GM18861 (cell line): ENCODE measurements around the gene C19orf81.
A peak's percentile ranks its signal among the peaks of the same experiment; 100 is the strongest.

Experiments
- ATAC-seq: cut with Tn5 transposase; IDR thresholded peaks from one replicate; pipeline ENCODE4 v1.9.1; 2021; ENCODE audit not compliant: unreplicated experiment

The C19orf81 gene

DNA sequence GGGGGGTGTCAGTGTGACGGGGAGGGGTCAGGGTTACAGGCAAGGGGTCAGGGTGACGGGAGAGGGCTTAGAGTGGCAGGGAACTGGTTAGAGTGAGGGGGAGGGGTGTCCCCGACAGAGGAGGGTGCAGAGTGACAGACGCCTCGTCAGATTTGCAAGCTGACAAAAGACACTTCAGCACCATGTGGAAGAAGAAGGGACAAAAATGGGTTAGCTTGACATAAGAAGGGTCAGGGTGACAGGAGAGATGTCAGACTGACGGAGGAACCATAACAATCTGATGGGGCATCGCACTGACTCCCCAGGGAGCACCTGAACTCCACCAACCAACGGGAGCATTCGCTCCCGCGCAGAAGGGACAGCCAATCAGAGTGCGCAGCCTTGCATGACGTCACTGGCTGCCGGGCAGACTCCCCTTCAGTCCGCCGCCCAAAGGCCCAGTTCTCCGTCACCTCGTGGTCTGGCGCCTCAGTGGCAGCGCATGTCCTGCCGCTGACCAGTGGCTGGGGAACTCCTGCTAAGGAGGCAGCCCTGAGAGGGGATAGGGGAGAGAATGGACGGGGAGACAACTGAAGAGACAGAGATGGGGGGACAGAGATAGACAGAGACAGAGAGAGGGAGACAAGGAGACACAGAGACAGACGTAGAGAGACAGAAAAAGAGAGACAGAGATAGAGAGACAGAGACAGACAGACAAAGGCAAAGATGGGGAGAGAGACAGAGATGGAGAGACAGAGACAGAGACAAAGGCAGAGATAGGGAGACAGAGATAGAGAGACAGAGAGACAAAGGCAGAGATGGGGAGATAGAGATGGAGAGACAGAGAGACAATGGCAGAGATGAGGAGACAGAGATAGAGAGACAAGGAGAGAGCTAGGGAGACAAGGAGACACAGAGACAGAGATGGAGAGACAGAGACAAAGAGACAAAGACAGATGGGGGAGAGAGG lies 30.2 kb downstream of the C19orf81 start:
- ATAC-seq: peak; percentile 69

DNA sequence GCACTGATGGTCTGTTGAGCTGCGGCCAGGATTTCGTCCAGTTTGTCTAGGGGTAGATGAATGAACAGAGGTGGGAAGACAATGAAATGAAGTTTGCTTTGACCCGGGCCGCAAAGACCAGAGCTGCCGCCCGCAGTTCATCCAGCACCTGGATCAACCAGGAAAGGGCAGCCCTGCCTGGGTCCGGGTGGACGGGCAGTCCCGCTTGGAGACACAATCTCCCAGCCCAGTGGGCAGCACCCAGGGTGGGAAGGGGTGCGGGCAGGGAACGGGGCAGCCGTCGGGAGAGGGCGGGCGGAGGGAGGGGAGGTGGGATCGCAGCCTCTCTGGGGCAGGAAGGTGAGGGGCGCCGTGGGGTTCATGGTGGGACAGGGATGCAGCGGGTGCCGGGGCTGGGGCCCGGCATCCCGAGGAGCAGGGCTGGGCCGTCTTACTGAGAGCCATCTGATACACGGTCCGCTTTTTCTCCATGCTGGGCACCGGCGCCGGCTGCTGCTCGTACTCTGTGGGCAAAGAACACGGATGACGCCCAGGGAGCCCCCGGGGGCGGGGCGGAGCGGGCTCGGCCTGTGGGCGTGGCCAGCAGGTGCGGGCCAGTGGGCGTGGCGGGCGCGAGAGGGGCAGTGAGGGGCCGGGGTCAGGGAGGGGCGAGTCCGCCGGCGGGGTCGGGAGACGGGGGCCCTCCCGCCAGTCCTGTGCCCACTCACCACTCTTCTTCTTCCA lies 37.2 kb downstream of the C19orf81 start:
- no peak for ATAC-seq

DNA sequence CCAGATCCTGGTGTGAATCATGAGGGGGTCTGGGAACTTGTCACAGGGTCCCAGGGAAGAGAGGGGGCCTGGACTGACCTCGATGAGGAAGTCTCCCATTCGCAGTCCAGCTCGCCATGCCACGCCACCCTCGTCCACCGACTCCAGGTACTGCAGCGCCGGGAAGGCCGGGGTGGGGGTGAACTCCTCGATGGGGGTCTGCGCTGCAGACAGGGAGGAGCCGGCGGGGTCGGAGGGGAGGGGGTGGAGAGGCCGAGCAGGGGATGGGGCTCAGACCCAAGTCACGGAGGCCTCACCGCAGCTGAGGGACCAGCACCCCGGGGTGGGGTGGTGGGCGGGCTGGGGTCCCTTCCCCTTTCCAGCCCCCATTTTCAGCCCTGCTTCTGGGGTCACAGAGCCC lies 39.5 kb downstream of the C19orf81 start:
- ATAC-seq: no peak

DNA sequence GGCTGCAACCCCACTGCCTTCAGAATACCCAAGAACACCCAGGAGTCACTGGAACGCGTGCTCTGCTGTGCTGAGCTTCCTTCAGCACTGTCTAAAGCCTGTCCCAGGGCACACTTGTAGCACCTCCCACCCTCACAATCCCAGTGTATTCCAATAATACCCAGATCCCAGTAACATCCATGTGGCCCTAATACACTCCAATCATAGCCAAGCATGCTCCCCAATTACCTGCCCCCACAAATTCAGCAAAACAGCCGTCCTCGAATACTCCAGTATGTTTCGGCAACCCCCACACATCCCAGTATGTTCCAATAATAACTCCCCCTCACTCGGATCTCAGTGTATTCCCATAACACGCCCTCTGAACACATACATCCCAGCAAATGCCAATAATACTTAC lies 41.2 kb downstream of the C19orf81 start:
- ATAC-seq: no peak

DNA sequence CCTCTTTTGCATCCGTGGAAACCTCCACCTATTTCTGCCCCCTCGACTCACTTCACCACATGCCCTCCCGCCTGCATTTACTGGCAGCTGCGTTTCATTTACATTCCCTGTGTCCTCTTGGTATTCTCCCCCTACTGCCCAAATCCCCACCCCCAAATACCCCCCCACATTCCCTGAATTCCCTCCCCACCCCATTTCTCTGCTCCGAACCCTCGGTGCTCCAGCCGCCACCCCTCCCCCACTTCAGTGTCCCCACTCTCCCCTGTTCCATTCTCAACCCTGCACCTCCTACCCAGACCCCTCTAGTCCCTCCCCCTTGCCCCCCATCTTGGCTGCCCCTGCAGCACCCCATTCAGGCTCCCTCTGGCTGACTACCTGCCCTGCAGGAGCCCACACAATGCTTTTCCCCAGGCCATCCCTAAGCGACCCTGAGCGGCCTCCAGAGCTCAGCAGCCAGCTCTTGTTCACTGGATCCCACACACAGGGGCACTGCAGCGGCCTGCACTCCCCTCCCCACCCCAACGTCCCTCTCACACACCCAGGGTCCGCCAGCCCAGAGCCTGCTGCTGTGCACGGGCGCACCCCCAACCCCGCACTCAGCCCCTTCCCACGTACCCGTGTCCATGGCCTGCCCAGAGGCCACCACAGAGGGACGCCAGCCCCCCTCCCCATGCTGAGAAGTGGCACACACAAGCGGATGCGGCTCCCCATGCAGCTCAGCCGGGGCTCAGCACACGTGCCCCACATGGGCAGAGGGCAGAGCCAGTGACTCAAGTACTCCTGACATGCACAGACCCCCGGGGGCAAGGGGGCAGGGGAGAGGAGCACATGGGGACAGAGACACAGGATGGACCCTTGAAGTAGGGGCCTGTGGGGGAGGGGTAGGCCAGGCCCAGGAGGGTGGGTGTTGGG lies 44.1 kb downstream of the C19orf81 start:
- no peak for ATAC-seq

DNA sequence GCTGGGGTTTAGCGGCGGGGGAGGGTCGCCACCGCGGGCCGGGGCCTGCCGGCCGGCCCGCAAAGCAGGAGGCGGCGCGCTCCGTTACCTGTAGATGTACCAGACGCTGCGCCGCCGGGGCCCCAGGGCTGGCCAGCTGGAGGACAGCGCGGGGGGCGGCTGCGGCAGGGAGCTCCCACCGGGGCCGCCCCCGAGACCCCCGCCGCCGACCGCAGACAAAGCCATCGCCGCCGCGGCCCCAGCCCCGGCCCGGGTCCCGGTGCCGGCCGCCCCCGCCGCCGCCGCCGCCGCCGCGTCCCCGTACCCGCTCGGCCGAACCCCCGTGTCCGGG lies 45.5 kb downstream of the C19orf81 start:
- ATAC-seq: no peak

DNA sequence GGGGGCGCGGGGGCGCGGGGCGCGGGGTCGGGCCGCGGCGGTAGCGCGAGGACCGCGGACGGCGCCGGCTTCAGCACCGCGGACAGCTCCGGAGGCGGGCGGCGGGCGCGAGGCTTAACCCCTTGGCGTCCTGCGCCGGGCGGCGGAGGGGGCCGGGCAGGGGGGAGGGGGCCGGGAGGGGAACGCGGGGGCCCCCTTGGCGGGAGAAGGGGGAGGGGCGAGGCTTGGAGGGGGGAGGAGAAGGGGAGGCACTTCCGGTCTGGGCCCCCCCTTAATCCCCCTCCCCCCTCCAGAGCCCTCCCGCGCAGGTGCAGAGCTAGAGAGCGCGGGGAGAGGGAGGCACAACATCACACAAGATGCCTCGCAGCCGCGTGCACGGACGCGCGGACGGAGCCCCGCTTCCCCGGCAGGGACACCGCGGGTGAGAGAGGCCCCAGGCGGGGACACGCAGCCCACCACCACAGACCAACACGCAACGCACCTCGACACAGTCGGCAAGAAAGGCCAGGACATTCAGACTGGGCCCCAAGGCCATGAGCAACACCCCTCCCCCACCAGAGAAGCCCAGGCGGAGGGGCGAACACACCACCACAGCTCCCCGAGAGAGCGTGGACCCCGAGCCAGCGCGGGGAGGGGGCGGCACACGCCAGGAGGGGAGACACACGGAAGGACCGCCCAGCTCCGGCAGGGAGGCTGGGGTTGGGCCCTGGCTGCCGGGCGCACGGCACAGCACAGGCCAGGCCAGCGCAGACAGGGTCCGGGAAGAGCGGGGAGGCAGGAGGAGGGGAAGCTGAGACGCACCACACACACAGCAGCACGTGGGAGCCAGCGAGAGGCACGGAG lies 46.2 kb downstream of the C19orf81 start:
- no peak for ATAC-seq

DNA sequence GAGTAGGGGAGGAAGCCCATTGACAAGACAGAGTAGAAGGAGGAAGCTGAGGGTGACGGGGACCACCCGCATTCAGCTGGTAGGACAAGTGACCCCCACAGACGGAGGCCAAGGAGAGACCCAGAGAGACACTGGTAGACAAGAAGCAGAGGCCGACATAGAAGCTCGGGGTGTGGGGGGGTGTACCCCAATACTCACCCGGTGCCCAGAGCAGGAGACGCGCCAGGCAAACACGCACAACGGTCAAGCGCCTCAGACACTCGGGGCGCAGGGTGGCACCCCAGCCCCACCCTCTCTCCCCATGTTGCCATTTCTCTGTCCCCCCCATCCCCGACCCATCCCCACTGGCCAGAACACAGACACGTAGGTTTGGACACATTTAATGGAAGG lies 46.8 kb downstream of the C19orf81 start:
- ATAC-seq: no peak

DNA sequence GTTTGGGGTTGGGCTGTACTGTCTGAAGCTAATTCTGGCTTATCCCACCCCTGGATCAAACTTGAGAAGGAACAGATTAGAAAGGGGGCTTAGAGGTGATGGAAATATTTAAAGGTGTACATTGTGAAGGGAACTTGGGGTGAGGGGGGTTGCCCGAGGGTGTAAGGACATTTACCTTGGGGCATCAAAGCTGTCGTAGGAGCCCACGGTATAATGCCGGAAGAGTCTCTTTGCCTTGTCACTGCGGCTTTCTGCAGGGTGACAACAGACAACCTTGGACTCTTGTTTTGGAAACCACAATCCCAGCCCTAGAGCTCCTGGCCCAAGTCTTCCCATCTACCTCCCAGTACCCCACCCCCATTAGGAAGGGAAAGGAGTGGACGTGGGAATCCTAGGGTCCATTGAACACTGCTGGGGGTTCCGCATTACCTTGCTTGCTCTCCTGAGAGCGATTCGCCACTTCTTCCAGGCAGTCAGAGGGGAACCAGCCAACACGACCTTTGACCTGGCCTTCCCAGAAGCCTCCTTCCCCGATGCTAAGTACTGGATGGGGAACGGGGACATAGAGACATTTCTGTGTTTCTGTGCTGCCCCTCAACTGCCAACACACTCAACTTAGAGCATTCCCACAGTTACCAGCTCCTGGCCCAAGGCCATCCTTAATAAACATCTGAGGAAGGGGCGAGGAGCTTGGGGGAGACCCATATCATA lies 48.3 kb downstream of the C19orf81 start:
- no peak for ATAC-seq

DNA sequence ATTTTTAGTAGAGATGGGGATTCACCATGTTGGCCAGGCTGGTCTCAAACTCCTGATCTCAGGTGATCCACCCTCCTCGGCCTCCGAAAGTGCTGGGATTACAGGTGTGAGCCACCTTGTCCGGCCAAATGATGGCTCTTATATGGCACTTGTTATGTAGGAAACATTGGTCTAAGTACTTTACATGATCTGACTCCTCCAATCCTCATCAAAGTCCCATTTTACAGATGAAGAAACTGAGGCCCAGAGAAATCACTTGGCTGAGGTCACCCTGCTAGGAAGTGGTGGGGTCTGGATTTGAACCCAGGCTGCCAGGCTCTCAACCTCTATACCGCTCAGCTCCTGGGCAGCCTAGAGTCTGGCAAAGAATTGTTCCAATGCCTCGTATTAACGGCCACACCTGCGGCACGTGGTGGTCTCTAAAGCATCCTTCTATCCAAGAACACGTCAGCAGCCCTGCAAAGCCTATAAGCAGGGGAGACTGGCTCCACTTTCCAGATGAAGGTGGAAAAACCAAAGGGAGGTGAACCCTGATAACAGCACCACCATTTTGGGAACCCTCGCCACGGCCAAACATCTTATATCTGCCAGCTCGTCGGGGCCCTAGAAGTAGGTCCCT lies 52.2 kb downstream of the C19orf81 start:
- no peak for ATAC-seq

DNA sequence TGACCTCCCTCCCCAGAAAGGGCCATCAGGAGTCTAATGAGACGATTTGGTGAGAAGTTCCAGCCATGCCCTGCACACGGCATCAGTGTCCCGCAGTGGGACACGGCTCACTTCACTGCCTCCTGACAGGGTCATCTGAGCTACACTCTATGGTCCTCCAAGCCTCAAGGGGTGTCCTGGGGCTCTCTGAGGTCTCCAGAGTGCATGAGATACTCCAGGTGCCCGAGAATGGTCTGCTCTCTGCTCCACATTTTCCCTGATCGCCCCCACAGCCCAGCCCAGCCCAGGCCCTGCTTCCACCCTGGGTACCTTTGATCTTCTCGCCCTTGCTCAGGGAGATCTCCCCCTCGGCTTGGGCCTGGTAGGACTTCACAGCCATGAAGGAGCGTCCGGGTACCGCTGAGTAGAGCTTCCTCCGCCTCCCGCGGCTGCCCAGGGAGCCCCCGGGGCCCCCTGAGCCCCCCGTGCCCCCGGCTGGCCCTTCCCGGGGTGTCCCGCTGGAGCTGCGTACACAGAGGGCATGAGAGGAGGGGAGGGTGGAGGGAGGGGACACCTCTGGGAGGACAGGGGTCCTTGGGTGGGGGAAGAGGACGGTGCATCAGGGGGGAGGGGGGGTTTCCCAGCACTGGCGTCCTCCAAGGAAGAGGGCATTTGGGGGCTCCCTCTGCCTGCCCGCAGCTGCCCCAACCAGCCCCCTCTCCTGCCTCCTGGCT lies 53.1 kb downstream of the C19orf81 start:
- no peak for ATAC-seq

DNA sequence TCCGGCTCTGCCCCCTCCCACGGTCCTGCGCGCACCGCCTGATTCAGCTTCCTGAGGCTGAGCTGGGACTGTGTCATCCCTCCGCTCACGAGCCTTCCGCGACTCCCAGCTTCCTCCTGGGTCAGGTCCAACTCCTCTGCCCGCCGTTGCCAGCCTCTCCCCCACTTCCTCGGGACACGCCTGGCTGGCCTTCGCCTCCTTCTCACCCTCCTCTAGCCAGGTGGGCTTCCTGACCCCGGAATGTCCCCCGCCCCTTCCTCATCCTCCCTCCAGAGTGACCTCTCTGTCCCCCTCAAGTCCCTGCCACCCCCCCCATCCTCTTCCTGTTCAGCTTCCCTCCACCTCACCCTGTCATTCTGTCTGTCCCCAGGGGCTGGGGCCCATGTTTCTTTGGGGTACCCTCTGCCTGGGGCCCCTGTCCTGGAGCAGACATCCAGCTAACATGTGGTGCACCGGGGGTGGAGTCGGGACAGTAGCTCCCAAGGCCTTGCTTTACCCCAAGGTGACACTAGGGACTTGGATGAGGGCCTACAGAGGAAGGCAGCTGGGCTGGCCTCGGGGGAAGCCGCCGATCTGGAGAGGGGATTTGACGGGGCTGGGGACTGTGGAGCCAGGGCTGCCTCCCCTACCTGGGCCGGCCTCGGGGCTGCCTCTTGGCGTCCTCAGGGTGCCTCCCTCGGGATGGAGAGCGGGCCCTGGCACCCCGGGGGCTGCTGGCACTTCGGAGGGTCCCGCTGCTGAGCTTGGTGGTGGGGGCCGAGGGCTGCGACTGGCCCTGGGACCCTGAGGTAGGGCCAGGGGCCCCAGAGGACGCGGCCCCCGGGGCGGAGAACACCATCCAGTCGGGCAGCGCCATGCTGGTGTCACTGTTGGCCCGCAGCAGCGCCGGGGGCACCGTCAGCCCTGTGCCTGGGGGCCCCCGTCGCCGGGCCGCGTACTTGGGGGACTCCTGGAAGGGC lies 53.9 kb downstream of the C19orf81 start:
- ATAC-seq: no peak

DNA sequence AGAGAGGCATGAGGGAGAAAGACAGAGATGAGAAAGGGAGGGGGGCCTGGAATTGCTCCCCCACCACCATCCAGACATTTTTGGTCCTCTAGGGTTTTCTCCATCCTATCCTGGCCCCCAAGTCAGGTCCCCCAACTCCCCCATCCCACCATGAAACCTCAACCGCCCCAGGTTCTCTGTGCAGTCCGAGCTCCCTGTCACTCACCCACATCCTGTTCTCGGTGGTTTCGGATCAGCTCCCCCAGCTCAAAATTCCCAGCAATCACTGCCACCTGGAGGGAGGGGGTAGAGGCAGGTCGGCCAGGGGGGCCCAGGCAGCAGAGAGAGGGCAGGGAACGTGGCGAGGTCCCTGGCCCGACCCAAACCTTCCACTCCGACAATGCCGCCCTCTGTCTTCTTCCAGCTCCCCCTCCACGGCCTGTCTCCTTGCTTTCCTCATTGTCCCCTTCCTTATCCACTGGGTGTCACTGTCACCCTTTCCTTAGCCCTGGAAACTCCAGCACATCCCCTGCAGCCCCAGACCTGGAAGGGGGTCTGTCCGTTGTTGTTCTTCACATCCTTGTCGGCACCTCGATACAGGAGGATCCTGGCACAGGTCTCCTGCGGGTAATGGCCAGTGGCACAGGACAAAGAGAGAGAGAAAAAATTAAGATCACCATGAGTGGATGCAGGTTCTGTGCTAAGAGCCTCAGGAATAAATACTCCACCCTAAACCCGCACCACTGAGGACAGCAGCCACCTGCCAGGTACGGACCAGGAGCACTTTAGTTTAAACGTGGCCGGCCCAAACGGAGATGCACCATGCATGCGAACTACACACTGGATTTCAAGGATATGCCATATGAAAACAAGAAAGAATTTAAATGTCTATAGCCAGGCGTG lies 54.9 kb downstream of the C19orf81 start:
- no peak for ATAC-seq

DNA sequence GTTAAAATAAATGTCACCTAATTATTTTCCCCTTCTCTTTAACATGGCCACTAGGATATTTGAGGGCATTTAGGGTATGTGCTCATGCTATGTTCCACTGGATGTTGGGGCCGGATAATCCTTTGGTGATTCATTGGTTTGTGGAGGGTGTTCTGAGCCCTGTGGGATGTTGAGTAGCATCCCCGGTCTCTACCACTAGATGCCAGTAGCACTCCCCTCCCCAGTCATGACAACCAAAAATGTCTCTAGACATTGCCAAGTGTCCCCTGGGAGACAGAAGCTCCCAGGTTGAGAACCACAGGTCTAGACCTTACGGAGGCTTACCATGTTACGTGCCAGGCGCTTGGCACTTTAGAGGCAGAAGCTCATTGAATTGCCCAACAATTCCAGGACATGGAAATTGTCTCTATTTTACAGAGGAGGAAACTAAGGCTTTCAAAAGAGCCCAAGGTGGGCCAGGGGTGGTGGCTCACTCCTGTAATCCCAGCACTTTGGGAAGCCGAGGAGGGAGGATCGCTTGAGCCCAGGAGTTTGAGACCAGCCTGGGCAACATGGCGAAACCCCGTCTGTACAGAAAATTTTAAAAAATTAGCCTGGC lies 56.3 kb downstream of the C19orf81 start:
- no peak for ATAC-seq

DNA sequence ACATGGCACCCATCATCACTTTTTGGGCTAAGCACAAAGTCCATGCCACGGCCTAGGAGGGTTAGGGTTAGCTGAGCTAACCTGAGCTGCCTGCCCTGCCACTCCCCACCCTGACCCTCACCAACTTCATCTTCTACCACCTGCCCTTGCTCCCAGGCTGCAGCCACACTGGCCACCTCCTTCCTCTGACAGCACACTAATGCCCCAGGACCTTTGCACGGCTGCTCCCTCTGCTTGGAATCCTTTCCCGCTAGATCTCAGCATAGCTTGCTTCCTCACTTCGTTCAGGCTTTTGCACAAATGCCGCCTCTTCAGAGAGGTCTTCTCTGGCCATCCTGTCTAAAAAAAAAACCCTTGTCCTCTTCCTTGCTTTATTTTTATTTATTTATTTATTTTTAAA lies 57.1 kb downstream of the C19orf81 start:
- ATAC-seq: no peak

DNA sequence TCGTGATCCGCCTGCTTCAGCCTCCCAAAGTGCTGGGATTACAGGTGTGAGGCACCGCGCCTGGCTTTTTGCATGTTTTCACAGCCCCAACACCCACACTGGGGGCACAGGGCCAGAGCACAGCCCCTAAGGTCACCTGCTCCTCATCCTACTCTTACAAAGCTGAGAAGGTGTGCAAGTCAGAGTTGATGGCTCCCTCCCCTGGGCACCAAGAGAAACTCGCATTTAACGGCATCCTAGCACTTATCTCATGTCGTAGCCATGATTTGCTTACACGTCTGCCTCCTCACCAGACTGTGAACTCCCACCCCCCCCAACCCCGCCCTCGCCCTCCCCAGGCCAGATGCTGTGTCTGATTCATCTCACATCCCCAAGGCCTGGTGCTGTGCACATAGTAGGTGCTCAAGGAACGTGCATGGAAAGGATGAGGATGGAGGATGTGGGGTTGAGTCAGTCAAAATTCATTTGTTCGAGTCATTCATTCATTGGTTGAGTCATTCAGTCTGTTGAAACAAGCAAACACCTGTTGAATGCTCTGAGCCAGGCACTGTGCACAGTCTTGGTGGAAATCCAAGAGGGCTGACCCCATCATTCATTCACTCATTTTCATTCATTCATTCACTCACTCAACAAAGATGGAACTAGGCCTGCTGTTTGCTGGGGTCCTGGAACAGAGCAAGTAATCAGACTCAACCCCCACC lies 59.1 kb downstream of the C19orf81 start:
- no peak for ATAC-seq
